GM12878 (cell line): ENCODE results near the gene TRIM58. TPM values are rescaled to one million over a fixed set of nuclear protein-coding genes. Genes with fewer than 3 reads are reported as not detected.

Experiments used
- BHLHE40 ChIP-seq, 2 experiments: fragments of 450-650 bp in 1 of 2; IDR thresholded peaks; 2 replicates each; pipeline ENCODE4 v1.6.1; 2011 to 2017; ENCODE audit warnings: low read depth in 2 of 2, borderline replicate concordance in 1 of 2, improper control_type of control experiment in 1 of 2, low read length in 1 of 2, mild to moderate bottlenecking in 1 of 2
- CHD1 ChIP-seq: IDR thresholded peaks from 2 replicates; pipeline ENCODE4 v1.6.1; 2012; ENCODE audit warnings: low read depth, low read length, improper control_type of control experiment
- FOS ChIP-seq: IDR thresholded peaks from 3 replicates; pipeline ENCODE4 v1.6.1; 2011; ENCODE audit warnings: borderline replicate concordance; ENCODE audit not compliant: insufficient read length; ENCODE audit errors: extremely low read depth
- HDAC2 ChIP-seq: fragments of 200-600 bp; sonication (generic); IDR thresholded peaks from 2 replicates; pipeline ENCODE4 v1.6.1; 2017
- NFXL1 ChIP-seq: fragments of 450-650 bp; IDR thresholded peaks from 2 replicates; pipeline ENCODE4 v1.6.1; 2017; ENCODE audit warnings: antibody characterized with exemption, mild to moderate bottlenecking, borderline replicate concordance
- RBBP5 ChIP-seq: fragments of 200-600 bp; sonication (generic); conservative IDR thresholded peaks from 2 replicates; pipeline ENCODE4 v1.6.1; 2016
- RUNX3 ChIP-seq: IDR thresholded peaks from 2 replicates; pipeline ENCODE4 v1.6.1; 2012; ENCODE audit warnings: low read length, inconsistent platforms
- SREBF1 ChIP-seq: IDR thresholded peaks from 2 replicates; pipeline ENCODE4 v1.6.1; 2012; ENCODE audit warnings: mild to moderate bottlenecking, low read length
- ZBED1 ChIP-seq: IDR thresholded peaks from 2 replicates; pipeline ENCODE4 v1.6.1; 2016; ENCODE audit warnings: borderline replicate concordance
- ZZZ3 ChIP-seq: IDR thresholded peaks from 2 replicates; pipeline ENCODE4 v1.6.1; 2011; ENCODE audit warnings: low read depth; ENCODE audit not compliant: control insufficient read depth, insufficient read length
- polyA plus RNA-seq, 11 experiments: library from polyadenylated mRNA; depleted of rRNA in 4 of 11; unstranded in 6 of 11; stranded (reverse) in 5 of 11; fragments of >200 nt; fragmentation: Nextera tagmentation in 4 of 11; fragmentation: Illumina TruSeq in 1 of 11; extraction: Ambion mirVana in 4 of 11; extraction: Trizol in 1 of 11; gene quantifications; 1 replicate in 1 of 11; 2 replicates in 10 of 11; pipeline versions ENCODE4 v1.2.1 to v1.2.3, GENCODE V29; 2011 to 2016; ENCODE audit warnings: inconsistent platforms in 2 of 11, missing spikeins in 2 of 11, low read depth in 1 of 11
- total RNA-seq, 4 experiments: library from RNA; depleted of rRNA in 3 of 4; stranded (reverse); fragments of >200 nt in 3 of 4; fragmentation: Illumina TruSeq in 1 of 4; extraction: Trizol in 1 of 4; gene quantifications; 2 replicates each; pipeline versions ENCODE4 v1.2.1 to v1.2.3, GENCODE V29; 2013 to 2021
- TF ChIP-seq, protein P1 (sequence below): fragments of 450-650 bp; formaldehyde crosslinking; IDR thresholded peaks from 2 replicates; pipeline ENCODE4 v1.4.0; 2020; ENCODE audit warnings: mild to moderate bottlenecking, moderate library complexity
- TF ChIP-seq, protein P2 (sequence below): fragments of 450-650 bp; IDR thresholded peaks from 2 replicates; pipeline ENCODE4 v1.6.1; 2014; ENCODE audit warnings: mild to moderate bottlenecking

The TRIM58 gene
- total and polyA plus RNA-seq, 10 of the 15 experiments (the other 5 are each of a cell fraction or from before 2014, with no cell fraction given) = not detected

DNA sequence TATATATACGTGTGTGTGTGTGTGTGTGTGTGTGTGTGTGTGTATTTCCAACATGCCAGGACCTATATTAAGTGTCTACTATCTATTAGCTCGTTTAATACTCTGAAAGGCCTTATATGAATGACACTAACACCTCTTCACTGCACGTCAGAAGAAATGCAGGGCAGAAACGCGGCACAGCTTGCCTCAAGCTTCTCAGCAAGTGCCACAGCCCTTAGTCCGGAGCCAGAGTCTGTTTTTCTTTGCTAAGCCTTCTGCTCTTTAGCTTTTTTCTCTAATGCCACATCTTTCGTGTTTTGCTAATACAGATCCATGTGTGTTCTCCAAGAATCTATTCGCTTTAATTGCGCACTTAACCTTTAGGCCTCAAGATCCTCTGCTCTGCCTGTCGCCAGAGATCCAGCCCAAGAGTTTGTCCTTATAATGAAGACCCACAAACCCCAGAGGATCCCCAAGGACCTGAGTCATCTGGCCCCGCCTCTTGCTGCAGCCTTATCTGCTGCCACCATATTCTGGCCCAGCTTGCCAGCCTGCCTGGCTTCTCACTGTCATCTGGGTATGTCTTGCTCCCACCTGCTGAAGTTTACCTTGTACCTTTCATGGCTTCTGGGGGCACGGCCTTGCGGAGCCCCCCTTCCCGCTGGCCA lies 2.0 kb upstream of the TRIM58 start (continued):
- TF ChIP-seq SREBF1 = no peak
- TF ChIP-seq, protein P1, sequence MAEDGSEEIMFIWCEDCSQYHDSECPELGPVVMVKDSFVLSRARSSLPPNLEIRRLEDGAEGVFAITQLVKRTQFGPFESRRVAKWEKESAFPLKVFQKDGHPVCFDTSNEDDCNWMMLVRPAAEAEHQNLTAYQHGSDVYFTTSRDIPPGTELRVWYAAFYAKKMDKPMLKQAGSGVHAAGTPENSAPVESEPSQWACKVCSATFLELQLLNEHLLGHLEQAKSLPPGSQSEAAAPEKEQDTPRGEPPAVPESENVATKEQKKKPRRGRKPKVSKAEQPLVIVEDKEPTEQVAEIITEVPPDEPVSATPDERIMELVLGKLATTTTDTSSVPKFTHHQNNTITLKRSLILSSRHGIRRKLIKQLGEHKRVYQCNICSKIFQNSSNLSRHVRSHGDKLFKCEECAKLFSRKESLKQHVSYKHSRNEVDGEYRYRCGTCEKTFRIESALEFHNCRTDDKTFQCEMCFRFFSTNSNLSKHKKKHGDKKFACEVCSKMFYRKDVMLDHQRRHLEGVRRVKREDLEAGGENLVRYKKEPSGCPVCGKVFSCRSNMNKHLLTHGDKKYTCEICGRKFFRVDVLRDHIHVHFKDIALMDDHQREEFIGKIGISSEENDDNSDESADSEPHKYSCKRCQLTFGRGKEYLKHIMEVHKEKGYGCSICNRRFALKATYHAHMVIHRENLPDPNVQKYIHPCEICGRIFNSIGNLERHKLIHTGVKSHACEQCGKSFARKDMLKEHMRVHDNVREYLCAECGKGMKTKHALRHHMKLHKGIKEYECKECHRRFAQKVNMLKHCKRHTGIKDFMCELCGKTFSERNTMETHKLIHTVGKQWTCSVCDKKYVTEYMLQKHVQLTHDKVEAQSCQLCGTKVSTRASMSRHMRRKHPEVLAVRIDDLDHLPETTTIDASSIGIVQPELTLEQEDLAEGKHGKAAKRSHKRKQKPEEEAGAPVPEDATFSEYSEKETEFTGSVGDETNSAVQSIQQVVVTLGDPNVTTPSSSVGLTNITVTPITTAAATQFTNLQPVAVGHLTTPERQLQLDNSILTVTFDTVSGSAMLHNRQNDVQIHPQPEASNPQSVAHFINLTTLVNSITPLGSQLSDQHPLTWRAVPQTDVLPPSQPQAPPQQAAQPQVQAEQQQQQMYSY (CRISPR knock-in tag) = no peak
- TF ChIP-seq ZBED1 = no peak
- TF ChIP-seq NFXL1 = no peak
- no peak for TF ChIP-seq CHD1
- TF ChIP-seq FOS = no peak
- TF ChIP-seq RBBP5 = no peak
- no peak for TF ChIP-seq ZZZ3
- TF ChIP-seq HDAC2 = no peak
- TF ChIP-seq, protein P2, sequence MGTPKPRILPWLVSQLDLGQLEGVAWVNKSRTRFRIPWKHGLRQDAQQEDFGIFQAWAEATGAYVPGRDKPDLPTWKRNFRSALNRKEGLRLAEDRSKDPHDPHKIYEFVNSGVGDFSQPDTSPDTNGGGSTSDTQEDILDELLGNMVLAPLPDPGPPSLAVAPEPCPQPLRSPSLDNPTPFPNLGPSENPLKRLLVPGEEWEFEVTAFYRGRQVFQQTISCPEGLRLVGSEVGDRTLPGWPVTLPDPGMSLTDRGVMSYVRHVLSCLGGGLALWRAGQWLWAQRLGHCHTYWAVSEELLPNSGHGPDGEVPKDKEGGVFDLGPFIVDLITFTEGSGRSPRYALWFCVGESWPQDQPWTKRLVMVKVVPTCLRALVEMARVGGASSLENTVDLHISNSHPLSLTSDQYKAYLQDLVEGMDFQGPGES = no peak
- TF ChIP-seq BHLHE40 (IDR thresholded peaks at IDR 0.05; ENCODE audit: borderline replicate concordance in 1 of 2, low read depth in 2 of 2, low read length in 1 of 2) = no peak
- no peak for TF ChIP-seq RUNX3
